Breast epithelium (tissue), 4 donors: Measurements from ENCODE around the gene MT4. TPM values are rescaled to one million over a fixed set of nuclear protein-coding genes. Genes with fewer than 3 reads are reported as not detected.

Source experiments
- DNase-seq, 2 donors: peaks; one replicate each; pipeline ENCODE4 v3.0.0-alpha.2; 2019; ENCODE audit warnings: low spot score in 2 of 2
- H3K27ac ChIP-seq, 2 donors: fragments of 200-600 bp; sonication (generic) in 1 of 2; one replicate each; pipeline ENCODE4 v1.5.1; 2016 to 2019; ENCODE audit warnings: mild to moderate bottlenecking in 1 of 2
- H3K27me3 ChIP-seq, 2 donors: fragments of 200-600 bp; sonication (generic) in 1 of 2; one replicate each; pipeline versions ENCODE4 v1.5.1 to v1.6.0; 2017 to 2019; ENCODE audit warnings: control low read depth in 1 of 2, mild to moderate bottlenecking in 1 of 2
- H3K36me3 ChIP-seq: fragments of 200-600 bp; one replicate; pipeline ENCODE4 v1.5.1; 2019
- H3K4me1 ChIP-seq, 2 donors: fragments of 200-600 bp; sonication (generic); one replicate each; pipeline ENCODE4 v1.5.1; 2016 to 2019; ENCODE audit warnings: control low read depth in 1 of 2
- H3K4me3 ChIP-seq, 3 donors: fragments of 200-600 bp; sonication (generic); 1 replicate in 2 of 3; 2 replicates in 1 of 3; pipeline ENCODE4 v1.5.1; 2016 to 2019; ENCODE audit warnings: mild to moderate bottlenecking in 3 of 3, moderate library complexity in 2 of 3
- H3K9me3 ChIP-seq, 2 donors: fragments of 200-600 bp; sonication (generic) in 1 of 2; one replicate each; pipeline ENCODE4 v1.5.1; 2016 to 2019; ENCODE audit warnings: control low read depth in 1 of 2
- POLR2A ChIP-seq: fragments of 450-650 bp; IDR thresholded peaks from one replicate; pipeline ENCODE4 v1.6.1; 2016; ENCODE audit warnings: antibody characterized with exemption, mild to moderate bottlenecking, moderate library complexity
- POLR2AphosphoS5 ChIP-seq, 3 donors: sonication (generic); formaldehyde crosslinking; IDR thresholded peaks; one replicate each; pipeline ENCODE4 v1.6.1; 2017; ENCODE audit warnings: antibody characterized with exemption in 3 of 3
- intact Hi-C: fragments of 100-400 bp; cut with DNase I; formaldehyde crosslinking; loops from one replicate; pipeline ENCODE4 v1.15.1; 2023; ENCODE audit warnings: low total_unique reads
- total RNA-seq, 3 donors: library from RNA; depleted of rRNA; stranded (reverse); fragments of >200 nt; gene quantifications; one replicate each; pipeline ENCODE4 v1.1.0, GENCODE V29; 2016
- TF ChIP-seq, protein P1 (sequence below), 3 donors: fragments of 450-650 bp; IDR thresholded peaks; one replicate each; pipeline ENCODE4 v1.5.1; 2016 to 2017; ENCODE audit warnings: antibody characterized with exemption in 3 of 3, mild to moderate bottlenecking in 3 of 3, moderate library complexity in 3 of 3

Gene MT4
- total RNA-seq, 3 donors from 2014 or later = not detected

DNA sequence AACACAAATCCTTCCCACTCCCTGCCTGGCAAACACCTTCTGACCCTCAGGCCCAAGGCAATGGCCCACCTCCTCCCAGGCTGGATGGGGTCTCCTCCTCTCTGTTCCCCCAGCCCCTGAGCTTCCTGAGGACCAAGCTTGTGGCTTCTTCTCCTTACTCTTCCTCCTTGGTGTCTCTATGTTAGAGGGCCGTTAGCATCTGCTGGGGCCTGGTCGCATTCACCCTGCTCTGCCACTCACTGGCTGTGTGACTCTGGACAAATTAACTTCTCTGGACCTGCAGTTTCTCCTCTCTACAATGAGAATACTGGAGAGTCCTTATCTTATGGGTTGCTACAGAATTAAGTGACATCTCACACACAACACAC, 42.8 kb downstream of the MT4 start:
- no peaks in the 10 kb centered on the region for H3K27me3 ChIP-seq
- intact Hi-C loops = no loop called here
- peak overlapping the region; percentile 96 to 99 for H3K27ac ChIP-seq
- peaks cover 18 to 19% of the 10 kb centered on the region in 2 donors for H3K4me1 ChIP-seq
- H3K36me3 ChIP-seq = no peaks in the 10 kb centered on the region
- H3K4me3 ChIP-seq = peak overlapping the region; percentile 78 to 86 (median 83)
- no peak for TF ChIP-seq POLR2AphosphoS5 (IDR thresholded peaks at IDR 0.05)
- TF ChIP-seq, protein P1, sequence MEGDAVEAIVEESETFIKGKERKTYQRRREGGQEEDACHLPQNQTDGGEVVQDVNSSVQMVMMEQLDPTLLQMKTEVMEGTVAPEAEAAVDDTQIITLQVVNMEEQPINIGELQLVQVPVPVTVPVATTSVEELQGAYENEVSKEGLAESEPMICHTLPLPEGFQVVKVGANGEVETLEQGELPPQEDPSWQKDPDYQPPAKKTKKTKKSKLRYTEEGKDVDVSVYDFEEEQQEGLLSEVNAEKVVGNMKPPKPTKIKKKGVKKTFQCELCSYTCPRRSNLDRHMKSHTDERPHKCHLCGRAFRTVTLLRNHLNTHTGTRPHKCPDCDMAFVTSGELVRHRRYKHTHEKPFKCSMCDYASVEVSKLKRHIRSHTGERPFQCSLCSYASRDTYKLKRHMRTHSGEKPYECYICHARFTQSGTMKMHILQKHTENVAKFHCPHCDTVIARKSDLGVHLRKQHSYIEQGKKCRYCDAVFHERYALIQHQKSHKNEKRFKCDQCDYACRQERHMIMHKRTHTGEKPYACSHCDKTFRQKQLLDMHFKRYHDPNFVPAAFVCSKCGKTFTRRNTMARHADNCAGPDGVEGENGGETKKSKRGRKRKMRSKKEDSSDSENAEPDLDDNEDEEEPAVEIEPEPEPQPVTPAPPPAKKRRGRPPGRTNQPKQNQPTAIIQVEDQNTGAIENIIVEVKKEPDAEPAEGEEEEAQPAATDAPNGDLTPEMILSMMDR (IDR thresholded peaks at IDR 0.05) = no peak
- no peak for TF ChIP-seq POLR2A
- DNase-seq = no peak
- H3K9me3 ChIP-seq = no peaks in the 10 kb centered on the region

DNA sequence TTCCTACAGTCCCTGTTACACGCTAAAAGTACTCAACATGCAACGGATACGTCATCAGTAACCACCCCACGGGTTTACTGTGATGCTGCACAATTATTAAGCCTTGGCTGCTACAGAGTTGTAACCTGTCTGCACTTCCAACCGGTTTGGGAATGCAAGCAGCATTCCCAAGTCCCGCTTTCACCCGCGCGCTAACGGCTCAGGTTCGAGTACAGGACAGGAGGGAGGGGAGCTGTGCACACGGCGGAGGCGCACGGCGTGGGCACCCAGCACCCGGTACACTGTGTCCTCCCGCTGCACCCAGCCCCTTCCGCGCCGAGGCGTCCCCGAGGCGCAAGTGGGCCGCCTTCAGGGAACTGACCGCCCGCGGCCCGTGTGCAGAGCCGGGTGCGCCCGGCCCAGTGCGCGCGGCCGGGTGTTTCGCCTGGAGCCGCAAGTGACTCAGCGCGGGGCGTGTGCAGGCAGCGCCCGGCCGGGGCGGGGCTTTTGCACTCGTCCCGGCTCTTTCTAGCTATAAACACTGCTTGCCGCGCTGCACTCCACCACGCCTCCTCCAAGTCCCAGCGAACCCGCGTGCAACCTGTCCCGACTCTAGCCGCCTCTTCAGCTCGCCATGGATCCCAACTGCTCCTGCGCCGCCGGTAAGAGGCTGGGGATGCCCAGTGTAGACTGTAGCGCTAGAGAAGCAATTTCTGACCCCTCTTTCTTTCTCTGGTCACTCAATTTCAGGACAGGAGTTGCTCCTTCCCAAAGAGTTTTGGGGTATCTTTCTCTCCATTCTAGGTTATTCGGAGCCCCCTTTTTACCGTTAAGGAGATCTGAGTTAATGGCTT, 43.4 kb downstream of the MT4 start, which contains the start of gene MT2A:
MT2A (plus strand) TSS at position 542 of the 833 bp plus-strand sequence; CDS start at position 614, 72 bp downstream.
- Histone ChIP-seq H3K4me1 (peaks cover 18 to 19% of the 10 kb centered on the region in 2 donors), H3K4me3 (peak within 1 kb of the TSS; percentile 78 to 86 (median 83)), H3K27me3 (no peaks in the 10 kb centered on the region), H3K36me3 (no peaks in the 10 kb centered on the region), H3K9me3 (no peaks in the 10 kb centered on the region), H3K27ac (peak within 1 kb of the TSS; percentile 96 to 99)
- TF ChIP-seq, protein P1 (IDR thresholded peaks at IDR 0.05) = no peak
- peak; percentile 61 for TF ChIP-seq POLR2A
- peak; percentile 76 to 97 (median 88) for TF ChIP-seq POLR2AphosphoS5 (IDR thresholded peaks at IDR 0.05)
- peak; percentile 94 to 95 for DNase-seq
- intact Hi-C loops = no loop called here

DNA sequence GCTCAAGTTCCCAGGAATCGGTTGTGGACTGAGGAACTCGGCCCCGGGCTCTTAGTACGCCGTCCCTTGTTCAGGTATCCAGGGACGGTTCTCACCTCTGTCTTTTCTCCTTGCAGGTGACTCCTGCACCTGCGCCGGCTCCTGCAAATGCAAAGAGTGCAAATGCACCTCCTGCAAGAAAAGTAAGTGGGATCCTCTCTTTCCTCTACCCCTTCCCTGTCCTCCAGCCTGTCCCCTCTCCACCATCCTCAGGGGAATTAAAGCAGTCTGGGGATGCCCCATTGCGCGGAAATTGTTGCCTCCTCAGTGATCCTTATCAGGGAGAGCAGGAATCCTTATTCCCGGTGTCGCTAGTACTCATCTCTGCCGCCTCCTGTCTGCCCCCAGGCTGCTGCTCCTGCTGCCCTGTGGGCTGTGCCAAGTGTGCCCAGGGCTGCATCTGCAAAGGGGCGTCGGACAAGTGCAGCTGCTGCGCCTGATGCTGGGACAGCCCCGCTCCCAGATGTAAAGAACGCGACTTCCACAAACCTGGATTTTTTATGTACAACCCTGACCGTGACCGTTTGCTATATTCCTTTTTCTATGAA, 44.1 kb downstream of the MT4 start:
- intact Hi-C loops = no loop called here
- no peaks in the 10 kb centered on the region for H3K27me3 ChIP-seq
- H3K27ac ChIP-seq = peak overlapping the region; percentile 96 to 99
- TF ChIP-seq POLR2AphosphoS5 (IDR thresholded peaks at IDR 0.05) = peak in 1 of 3 donors; percentile 67
- TF ChIP-seq, protein P1 (IDR thresholded peaks at IDR 0.05) = no peak
- H3K4me3 ChIP-seq = peak overlapping the region; percentile 78 to 86 (median 83)
- H3K9me3 ChIP-seq = no peaks in the 10 kb centered on the region
- peaks cover 18 to 19% of the 10 kb centered on the region in 2 donors for H3K4me1 ChIP-seq
- DNase-seq = no peak
- no peaks in the 10 kb centered on the region for H3K36me3 ChIP-seq

DNA sequence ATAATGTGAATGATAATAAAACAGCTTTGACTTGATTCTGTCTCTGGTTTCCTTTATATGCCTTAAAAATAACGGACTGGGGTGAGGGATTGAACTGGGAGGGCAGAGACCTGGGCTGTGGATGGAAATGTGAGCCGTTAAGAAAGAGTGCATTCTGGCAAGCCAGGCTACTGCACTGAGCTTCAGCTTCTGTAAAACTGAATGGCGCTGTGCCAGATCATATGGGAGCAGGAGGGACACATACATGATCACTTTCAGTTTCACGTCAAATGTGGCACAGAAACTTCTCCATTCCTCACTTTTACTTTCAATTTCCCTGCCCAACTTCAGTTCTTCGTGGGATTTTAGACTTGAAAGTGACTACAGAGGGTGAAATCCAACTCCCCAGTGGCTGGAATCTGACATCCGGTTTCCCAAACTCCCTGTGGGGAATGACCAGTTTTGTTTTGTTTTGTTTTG, 44.6 kb downstream of the MT4 start:
- H3K4me1 ChIP-seq = peaks cover 18 to 19% of the 10 kb centered on the region in 2 donors
- TF ChIP-seq POLR2A (peak; percentile 11), POLR2AphosphoS5 (IDR thresholded peaks at IDR 0.05) (peak in 2 of 3 donors; percentile 7 to 75)
- TF ChIP-seq, protein P1 (IDR thresholded peaks at IDR 0.05) = no peak
- H3K9me3 ChIP-seq = no peaks in the 10 kb centered on the region
- intact Hi-C loops = no loop called here
- H3K27ac ChIP-seq = peak overlapping the region; percentile 96 to 99
- peak overlapping the region; percentile 78 to 86 (median 83) for H3K4me3 ChIP-seq
- DNase-seq = peak in 1 of 2 donors; percentile 60
- no peaks in the 10 kb centered on the region for H3K36me3 ChIP-seq
- no peaks in the 10 kb centered on the region for H3K27me3 ChIP-seq
